Colon (tissue), 2 donors: ENCODE measurements around the gene CAMTA1.
"Not testable (repeated sequence)": the region's sequence is repeated elsewhere in the genome, so short reads cannot be mapped to it uniquely, and the experiment has no call there.

Experiments
- FAIRE-seq: peaks from 2 replicates; lab custom pipeline; 2012; peaks lifted over from hg19 to GRCh38; lab: Jason Lieb, UNC
- donor health status: control.
- donor health status: control.

Gene CAMTA1

DNA sequence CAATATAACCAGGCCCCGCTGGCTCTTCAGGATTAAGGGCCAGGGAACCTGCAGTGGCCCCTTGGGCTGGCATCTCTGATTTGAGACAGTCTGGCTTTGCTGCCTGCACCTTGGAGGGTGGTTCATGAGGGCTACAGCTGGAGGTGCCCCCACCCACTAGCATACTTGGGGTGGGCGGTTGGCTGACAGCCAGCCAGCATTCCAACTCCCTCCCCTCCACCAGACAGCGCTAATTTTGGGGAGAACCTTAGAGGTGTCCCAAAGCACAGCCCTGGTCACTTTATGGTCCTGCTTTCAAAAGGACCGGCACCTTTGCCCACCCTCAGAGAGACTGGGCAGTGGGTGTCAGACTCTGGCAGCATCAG, 805.2 kb downstream of the CAMTA1 start:
- FAIRE-seq: no peak

DNA sequence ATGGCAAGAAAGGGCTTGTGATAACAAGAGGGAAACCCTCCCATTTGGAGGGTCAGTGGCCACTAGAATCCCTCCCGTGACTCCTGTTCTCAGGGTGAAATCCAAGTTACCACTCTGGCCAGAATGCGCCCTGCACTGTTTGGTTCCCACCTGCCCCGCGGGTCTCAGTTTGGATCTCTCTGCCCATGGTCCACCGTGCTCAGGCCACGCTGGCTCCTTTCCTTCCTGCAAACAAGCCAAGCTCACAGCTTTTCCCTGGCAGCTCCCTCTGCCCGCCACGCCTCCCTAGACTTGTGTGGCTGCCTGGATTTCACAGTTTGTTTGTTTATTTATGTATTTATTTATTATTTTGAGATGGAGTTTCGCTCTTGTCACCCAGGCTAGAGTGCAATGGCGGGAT, 806.3 kb downstream of the CAMTA1 start:
- FAIRE-seq: no peak

DNA sequence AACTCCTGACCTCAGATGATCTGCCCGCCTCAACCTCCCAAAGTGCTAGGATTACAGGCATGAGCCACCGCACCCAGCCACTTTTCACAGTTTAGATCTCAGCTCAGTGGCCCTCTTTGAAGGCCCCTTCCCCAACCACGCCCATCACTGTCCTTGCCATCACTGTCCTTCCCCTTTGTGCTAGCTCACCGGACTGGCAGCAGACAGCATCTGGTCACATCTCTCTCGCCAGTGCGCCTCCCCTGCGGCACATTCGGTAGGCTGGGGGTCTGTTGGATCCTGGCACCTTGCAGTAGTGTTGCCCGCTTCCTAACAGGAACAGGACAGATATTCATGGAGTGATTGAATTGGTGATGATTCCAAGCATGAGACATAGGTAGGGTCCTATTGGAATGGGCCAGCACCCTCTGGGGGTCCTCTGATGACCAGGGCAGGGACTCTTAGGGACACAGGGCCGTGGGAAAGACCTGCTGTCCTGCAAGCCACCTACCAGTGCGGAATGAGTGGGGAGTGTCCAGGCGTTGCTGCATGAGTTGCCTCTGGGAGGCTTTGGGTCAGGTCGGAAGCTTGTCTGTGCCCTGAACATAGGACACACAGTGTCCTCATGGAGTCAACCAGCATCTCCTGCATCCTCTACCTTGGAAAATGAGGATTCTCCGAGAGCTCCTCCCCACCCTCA, 807.0 kb downstream of the CAMTA1 start:
- FAIRE-seq: no peak

DNA sequence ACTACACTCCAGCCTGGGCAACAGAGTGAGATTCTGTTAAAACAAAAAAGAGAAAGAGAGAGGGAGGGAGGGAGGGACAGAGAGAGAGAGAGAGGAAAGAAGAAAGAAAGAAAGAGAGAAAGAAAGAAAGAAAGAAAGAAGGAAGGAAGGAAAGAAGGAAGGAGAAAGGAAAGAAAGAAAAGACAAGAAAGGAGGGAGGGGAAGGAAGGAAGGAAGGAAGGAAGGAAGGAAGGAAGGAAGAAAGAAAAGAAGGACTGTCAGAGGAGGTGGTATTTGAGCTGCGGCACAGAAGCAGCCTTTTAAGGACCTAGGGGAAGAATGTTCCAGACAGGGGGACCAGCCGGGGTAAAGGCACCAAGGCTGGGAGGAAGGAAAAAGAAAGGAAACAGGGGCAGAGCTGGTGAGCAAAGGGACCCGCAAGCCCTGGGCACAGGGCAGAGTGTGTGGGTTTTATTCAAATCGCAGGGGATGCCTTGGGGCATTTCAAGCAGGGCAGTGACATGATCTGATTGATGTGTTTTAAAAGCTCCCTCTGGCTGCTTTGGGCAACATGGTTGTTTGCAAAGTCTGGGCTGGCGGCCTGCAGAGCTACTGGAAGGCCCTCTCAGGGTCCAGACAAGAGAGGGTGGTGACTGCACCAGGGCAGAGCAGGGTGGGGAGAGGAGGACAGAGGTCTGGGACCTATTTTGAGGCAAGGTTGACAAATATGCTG, 808.9 kb downstream of the CAMTA1 start:
- no peak for FAIRE-seq

DNA sequence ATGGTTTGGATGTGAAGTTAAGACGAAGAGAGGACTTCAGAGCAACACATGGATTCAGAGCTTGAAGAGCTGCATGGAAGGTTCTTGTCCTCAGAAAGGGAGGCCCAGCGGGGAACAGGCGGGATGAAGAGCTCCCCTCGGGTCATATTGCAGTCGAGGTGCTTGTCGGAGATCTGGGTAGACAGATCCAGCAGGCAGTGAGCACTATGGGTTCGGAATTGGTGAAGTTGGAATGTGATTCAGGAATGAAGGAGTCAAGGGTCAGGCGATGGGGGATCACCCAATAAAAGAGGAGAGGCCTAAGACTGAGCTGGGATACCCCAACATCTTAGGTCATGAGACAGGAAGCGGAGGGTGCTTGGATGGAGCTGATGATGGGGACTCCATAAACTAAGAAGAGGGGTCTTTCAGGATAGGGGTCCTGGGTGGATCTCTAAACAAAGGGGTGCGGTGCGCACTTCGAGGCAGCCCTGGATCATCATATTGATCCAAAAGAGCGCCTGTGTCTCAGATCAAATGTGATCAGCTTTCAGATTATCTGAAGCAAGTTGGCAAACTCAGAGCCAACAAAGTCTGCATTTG, 809.6 kb downstream of the CAMTA1 start:
- FAIRE-seq: no peak

DNA sequence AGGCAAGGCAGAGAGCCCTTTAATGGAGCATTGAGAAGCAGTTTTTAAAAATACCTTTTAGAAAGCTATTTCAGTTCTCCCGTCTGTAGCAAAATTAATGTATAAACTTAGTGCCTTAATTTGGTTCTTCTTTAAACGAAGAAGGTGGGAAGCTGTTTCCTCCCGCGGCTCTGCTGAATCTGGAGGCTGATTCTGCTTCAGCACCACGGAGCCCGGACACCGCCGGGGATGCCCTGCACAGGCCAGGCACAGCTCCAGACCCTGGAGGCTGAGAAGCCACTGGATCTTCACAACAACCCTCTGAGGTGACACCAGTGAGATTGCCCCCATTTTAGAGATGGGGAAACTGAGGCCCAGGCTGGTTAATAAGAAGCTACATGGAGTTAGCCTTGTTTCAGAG, 810.1 kb downstream of the CAMTA1 start:
- FAIRE-seq: no peak

DNA sequence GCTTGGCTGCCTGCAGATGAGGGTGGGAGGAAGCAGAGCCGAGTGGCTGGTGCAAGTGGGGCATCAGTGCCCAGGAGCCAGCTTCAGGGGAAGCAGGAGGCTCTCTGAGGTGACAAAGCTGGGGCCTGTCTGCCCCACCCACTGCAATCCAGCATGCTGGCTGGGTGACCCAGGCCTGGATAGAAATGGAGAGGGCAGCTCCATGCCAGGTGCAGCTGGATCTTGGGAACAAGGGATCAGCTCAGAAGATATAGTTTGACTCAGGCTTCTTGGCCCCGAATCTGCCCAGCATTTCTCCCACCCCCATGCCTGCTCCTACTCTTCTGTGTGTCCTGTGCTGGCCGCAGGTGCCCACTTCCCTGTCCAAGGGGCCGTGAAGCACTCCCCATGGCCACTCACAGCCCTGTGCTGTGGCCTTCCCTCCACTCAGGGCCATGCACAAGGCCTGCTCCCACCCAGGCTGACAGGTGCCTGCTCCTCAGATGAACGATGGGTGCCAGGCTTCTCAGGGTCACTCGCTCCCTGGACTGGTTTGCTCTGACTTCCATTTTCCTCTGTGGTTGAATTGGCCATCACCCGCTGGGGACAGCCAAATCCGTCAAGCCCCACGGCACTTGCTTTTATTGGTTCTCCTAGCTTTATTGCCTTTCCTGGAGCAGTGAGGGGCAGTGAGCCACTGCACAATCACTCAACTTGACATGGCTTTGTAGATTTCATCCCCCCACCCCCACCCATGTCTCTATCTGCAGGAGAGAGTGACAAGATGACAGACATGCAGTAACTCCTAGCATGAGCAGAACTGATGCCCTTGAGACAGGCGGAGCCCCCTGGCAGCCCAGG, 811.1 kb downstream of the CAMTA1 start:
- FAIRE-seq: no peak

DNA sequence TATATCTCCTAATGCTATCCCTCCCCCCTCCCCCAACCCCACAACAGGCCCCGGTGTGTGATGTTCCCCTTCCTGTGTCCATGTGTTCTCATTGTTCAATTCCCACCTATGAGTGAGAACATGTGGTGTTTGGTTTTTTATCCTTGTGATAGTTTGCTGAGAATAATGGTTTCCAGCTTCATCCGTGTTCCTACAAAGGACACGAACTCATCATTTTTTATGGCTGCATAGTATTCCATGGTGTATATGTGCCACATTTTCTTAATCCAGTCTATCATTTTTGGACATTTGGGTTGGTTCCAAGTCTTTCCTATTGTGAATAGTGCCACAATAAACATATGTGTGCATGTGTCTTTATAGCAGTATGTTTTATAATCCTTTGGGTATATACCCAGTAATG, 812.8 kb downstream of the CAMTA1 start:
- FAIRE-seq: not testable (repeated sequence)

DNA sequence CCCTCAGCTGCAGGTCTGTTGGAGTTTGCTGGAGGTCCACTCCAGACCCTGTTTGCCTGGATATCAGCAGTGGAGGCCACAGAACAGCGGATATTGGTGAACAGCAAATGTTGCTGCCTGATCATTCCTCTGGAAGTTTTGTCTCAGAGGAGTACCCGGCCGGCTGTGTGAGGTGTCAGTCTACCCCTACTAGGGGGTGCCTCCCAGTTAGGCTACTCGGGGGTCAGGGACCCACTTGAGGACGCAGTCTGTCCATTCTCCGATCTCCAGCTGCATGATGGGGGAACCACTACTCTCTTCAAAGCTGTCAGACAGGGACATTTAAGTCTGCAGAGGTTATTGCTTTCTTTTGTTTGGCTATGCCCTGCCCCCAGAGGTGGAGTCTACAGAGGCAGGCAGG, 819.7 kb downstream of the CAMTA1 start:
- FAIRE-seq: not testable (repeated sequence)

DNA sequence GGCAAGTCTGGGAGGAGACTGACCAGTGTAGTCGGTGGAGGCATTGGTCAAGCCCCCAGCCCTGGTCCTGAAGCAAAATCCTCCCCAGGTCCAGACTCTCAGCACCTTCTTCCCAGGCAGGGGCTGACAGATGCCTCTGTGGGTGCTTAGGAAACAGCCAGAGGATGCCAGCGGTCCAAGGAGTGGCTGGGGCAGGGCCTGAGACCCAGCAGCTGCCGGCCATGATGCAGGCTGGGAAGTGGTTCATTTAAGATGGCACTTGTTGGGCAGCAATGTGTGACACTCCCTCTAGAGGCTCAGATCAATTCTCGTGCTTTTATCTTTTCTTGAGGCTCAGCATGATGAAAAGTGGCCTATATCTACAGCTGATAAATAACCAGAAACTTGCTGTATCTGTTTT, 820.8 kb downstream of the CAMTA1 start:
- no peak for FAIRE-seq

DNA sequence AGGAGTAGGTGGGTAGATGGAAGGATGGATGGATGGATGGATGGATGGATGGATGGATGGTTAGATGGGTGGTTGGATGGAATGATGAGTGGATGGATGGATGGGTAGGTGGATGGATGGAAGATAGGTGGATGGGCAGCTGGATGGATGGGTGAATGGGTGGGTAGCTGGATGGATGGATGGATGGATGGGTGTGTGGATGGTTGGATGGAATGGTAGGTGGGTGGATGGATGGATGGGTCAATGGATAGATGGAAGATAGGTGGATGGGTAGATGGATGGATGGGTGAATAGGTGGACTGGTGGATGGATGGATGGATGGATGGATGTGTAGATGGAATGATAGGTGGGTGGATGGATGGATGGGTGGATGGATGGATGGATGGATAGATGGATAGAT, 821.8 kb downstream of the CAMTA1 start:
- FAIRE-seq: no peak

DNA sequence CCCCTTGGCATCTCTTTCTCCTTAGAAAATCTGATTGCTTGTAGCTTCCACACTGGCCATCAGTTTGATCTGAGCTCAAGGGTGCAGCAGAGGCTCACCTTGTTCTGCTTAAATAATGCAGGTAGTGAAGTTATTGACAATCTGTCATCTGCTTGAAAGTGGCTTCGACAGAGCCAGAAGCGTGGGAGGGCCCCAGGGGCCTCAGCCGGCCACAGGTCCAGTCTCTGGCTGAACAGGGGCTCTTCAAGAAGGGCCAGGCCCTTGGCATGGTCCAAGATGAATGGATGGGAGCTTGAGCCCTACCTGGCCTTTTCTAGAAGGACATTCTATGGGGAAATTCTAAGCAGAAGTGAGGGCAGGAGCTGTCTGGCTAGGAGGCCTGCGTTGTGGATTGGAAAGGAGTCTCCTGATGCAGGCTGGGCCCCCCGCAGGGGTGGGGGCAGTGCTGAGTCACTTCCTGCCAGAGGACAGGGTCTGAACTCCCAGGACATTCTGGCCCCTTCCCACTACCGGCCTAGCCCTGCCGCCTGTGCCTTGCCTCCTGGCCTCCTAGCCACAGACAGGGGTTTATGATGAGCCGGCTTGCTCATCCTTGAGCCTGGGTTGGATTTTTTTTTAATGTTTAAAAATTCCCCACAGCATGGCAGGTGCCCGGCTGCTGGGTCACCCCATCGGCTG, 823.5 kb downstream of the CAMTA1 start:
- no peak for FAIRE-seq

DNA sequence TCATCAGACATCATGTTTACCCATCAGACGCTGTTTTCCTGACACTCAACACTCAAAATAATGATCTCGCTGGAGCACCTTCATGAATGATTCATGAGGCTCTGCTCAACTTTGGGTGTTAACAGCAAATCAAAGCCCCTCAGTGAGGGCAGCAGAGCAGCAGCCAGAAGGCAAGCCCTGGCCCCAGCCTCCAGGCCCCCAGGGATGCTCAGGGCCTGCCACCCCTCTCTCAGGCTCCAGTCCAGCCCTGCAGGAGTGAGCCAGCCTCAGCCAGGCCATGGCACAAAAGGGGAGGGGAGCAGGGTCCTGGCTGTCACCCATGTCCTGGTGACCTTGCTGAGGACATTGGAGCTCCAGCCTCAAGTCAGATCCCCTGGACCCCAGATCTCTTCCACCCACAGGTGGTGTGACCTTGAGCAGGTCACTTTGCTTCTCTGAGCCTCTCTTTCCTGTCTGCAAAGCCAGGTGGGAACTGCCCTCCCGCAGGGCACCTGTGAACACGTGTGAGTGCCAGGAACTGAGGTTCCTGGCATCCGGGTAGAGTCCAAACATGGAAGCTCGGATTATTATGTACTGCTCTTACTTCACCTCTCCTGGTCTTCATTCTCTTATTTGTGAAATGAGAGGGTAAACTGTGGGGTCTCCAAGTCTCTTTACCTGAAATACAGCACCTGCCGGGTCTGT, 824.2 kb downstream of the CAMTA1 start:
- no peak for FAIRE-seq

DNA sequence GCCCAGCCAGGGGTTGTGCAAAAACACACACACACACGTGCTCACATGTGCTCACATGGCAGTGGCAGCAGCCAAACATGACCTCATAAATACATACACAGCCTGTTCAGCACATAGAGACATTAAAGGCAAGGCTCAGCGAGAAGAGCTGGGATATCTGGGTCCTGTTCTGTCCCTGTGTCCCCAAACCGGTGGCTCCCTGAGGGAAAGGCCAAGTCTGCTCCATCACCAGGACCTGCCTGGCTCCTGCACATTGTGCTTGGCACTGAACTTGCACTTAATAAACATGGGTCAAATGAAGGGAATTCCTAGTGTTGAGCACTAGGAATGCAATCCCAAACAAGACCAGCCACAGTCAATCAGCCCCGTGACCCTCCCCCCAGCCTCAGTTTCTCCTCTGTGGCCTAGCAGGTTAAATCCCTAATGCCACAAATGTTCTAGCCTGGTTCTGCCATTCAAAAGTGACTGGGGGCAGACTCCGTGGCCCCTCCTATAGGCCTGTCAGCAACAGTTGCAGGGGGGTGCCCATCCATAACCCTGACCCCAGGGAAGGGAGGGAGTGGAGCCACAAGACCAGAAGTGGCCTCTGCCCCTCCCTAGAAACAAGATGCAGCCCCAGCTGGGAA, 825.0 kb downstream of the CAMTA1 start:
- FAIRE-seq: no peak

DNA sequence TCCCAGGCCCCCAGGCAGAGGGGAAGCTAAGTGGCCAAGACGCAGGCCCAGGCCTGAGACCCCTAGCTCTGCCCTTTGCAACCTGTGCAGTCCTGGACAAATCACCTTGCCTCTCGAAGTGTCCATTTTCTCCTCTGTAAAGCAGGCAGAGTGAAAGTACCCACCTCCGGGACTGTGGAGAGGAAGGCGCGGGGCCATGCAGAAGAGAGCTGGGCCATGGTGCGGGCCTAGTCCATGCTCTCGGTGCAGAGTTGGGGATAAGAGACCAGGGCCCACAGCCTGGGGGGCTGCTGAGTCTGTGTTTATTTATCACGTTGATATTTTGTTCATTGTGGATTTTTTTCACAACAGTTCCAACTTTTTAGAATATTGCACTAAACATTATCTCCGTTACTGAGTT, 825.7 kb downstream of the CAMTA1 start:
- no peak for FAIRE-seq

DNA sequence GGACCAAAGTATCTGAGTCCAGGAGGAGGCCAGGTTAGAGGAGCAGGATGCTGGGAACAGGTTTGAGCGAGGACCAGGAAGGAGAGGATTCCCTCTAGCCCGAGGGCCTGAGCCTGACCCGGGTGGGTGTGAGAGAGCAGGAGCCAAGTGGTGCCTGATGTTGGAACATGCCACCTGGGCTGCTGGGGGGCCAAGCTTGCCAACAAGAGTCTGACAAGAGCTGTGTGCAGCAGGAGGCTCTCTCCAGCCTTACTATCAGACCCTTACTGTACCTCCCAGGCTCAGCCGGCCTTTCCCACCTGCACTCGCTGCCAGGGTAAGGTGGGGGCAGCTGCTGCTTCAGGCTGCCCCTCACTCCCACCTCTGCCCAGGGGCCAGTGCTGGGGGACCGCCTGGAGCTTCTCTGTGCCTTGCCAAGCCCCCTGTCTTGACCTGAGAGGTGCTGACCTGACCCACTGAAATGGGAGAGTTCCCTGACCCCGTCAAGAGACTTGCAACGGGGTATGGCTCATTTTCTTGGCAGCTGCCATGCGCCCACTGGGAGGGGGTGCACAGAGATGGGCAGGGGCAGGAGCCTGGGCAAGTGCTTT, 826.3 kb downstream of the CAMTA1 start:
- no peak for FAIRE-seq

DNA sequence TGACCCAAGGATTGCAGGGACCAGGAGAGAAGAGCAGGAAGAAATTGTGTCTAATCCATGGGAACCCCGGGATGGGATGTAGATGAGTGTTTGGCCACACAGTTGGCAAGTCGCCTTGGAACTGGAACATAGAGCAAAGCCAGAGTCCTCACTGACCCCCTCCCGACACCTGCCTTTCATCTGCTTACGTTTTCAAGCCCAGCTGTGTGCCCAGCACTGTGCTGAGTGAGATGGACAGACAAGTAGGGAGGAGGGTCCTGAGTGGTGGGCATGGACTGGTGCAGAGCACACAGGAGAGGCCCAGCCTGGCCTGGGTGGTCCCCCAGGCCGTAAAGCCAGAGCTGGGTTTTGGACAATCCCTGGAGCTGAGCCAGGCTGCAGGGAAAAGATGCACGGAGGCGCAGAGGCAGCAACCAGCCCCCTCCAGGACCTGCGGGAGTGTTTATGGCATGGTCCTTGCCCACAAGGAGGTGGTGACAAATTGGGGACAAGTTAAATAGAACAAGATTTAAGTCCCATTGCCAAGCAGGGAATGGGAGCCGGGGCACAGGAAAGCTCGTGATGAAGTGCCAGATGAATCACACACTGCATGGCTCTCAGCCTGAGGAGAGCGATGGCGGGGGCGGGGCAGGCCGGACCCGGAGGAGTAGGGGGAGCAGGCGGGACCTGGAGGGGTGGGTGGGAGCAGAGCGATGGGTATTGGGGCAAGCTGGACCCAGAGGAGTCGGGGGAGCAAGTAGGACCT, 828.0 kb downstream of the CAMTA1 start:
- FAIRE-seq: no peak

DNA sequence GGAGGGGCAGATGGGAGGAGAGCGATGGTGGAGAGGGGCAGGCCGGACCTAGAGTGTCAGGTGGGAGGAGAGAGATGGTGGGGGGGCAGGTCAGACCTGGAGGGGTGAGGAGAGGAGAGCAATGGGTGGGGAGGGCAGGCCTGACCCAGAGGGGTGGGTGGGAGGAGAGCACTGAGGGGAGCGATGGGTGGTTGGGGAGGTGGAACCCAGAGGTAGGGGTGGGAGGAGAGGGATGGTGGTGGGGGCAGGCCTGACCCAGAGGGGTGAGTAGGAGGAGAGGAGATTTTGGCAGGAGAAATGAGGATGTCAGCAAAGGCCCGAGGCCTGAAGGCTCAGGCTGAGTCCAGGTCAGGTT, 828.6 kb downstream of the CAMTA1 start:
- FAIRE-seq: no peak

DNA sequence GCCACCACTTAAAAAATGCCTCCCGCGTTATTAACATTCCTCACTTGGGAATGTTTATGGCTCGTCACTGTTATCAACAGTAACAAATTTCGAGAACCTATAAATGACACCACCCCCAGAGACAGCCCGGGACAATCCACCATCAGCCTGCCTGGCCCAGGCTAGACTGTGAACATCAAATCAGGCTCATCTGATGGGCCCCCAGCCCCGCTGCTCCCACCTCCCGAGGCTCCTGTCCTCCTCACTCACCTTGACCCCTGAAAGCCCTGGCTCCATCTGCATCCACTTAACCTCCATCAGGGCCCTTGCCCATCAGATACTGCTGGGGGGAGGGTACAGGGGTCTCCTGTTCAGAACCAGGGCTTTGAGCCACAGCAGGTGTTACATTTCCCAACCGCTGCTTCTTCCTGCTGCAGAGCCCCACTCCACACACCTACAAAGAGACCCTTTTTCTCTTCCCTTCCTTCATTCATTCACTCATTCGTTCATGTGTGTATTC, 829.4 kb downstream of the CAMTA1 start:
- no peak for FAIRE-seq

DNA sequence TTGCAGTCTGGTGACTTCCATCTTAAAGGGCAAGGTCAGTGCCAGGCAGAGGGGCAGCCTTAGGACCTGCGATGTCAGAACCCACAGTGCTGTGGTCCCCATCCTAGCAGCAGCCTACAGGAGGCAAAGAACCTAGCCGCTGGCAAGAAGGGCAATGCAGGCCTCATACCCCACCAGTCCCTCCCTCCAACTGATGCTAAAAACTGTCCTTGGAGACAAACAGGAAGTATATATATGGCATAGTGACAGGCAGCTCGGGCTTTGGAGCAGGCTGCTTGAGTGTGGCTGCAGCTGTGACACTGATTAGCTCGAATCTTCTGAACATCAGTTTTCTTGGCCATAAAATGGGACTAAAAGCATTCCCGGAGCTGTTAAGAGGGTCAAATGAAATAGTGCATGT, 829.9 kb downstream of the CAMTA1 start:
- FAIRE-seq: no peak
